ENCODE data around the gene CCDC106. TPM values are rescaled to one million over a fixed set of nuclear protein-coding genes. Genes with fewer than 3 reads are reported as not detected.

Gene CCDC106
- total RNA-seq, 1 donor from 2014 or later: 14.0 TPM

- H3K27ac Mint-ChIP-seq: peak overlapping the region; percentile 96
- CTCF ChIA-PET: interaction anchor here (0.8 to 1.8 kb wide), 3 partner anchors 10 to 167 kb away, joined by 3 to 10 read pairs (median 7); no protein-coding TSS in a partner anchor
- H3K4me1 Mint-ChIP-seq: peaks cover 72% of the 10 kb centered on the region
- H3K4me3 Mint-ChIP-seq: peak overlapping the region; percentile 86
- POLR2A ChIA-PET: interaction anchor here (0.9 to 4.7 kb wide), 14 partner anchors 8 to 388 kb away, joined by 3 to 47 read pairs (median 6); partner anchors contain the start of genes FIZ1, U2AF2, UBE2S and ZNF628
- peak; percentile 7 for ATAC-seq (ENCODE audit: low read depth)
- TF ChIP-seq, protein P1, sequence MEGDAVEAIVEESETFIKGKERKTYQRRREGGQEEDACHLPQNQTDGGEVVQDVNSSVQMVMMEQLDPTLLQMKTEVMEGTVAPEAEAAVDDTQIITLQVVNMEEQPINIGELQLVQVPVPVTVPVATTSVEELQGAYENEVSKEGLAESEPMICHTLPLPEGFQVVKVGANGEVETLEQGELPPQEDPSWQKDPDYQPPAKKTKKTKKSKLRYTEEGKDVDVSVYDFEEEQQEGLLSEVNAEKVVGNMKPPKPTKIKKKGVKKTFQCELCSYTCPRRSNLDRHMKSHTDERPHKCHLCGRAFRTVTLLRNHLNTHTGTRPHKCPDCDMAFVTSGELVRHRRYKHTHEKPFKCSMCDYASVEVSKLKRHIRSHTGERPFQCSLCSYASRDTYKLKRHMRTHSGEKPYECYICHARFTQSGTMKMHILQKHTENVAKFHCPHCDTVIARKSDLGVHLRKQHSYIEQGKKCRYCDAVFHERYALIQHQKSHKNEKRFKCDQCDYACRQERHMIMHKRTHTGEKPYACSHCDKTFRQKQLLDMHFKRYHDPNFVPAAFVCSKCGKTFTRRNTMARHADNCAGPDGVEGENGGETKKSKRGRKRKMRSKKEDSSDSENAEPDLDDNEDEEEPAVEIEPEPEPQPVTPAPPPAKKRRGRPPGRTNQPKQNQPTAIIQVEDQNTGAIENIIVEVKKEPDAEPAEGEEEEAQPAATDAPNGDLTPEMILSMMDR (IDR thresholded peaks at IDR 0.05): no peak
- peak; percentile 53 for DNase-seq
- intact Hi-C loops (cut with micrococcal nuclease): loop anchor here (1.0 to 10.0 kb wide), 6 partner anchors 7 to 1178 kb away; partner anchors contain the start of genes C19orf85, ISOC2, LENG9 and ZSCAN5A
- H3K27me3 Mint-ChIP-seq: no peaks in the 10 kb centered on the region
- H3K9me3 Mint-ChIP-seq: peaks cover 3% of the 10 kb centered on the region
- peaks cover 36% of the 10 kb centered on the region for H3K36me3 Mint-ChIP-seq (ENCODE audit: low read depth)
These were observed 5.6 kb upstream of the CCDC106 start for GRCh38 chr19:55642153-55643002.

GRCh38 chr19:55643003-55643886, 4.8 kb upstream of the CCDC106 start, which contains the start of gene ZNF581:
Gene ZNF581, plus strand, starts transcription at chr19:55643649. Its CDS starts 923 bp downstream, at chr19:55644572.
- no peaks in the 10 kb centered on the region for H3K27me3 Mint-ChIP-seq
- H3K4me1 Mint-ChIP-seq: peaks cover 67% of the 10 kb centered on the region
- ChIA-PET CTCF (interaction anchor here (1.5 to 1.8 kb wide), 2 partner anchors 11 to 166 kb away, joined by 7 to 10 read pairs; no protein-coding TSS in a partner anchor), POLR2A (interaction anchor here (1.1 to 4.7 kb wide), 12 partner anchors 9 to 389 kb away, joined by 3 to 47 read pairs (median 8); partner anchors contain the start of genes FIZ1, U2AF2, ZNF628 and ZNF784)
- intact Hi-C loops (cut with micrococcal nuclease): loop anchor here (1.0 to 10.0 kb wide), 6 partner anchors 8 to 1178 kb away; partner anchors contain the start of genes C19orf85, ISOC2, LENG9 and ZSCAN5A
- H3K36me3 Mint-ChIP-seq (ENCODE audit: low read depth): peaks cover 33% of the 10 kb centered on the region
- peak; percentile 51 for ATAC-seq (ENCODE audit: low read depth)
- peak; percentile 84 for DNase-seq
- H3K4me3 Mint-ChIP-seq: peak within 1 kb of the TSS; percentile 86
- H3K27ac Mint-ChIP-seq: peak within 1 kb of the TSS; percentile 96
- TF ChIP-seq, protein P1 (IDR thresholded peaks at IDR 0.05): no peak
- peaks cover 3% of the 10 kb centered on the region for H3K9me3 Mint-ChIP-seq

GRCh38 chr19:55643887-55644176, 4.2 kb upstream of the CCDC106 start:
- TF ChIP-seq, protein P1 (IDR thresholded peaks at IDR 0.05): no peak
- peaks cover 3% of the 10 kb centered on the region for H3K9me3 Mint-ChIP-seq
- no peak for ATAC-seq (ENCODE audit: low read depth)
- H3K27me3 Mint-ChIP-seq: no peaks in the 10 kb centered on the region
- peaks cover 31% of the 10 kb centered on the region for H3K36me3 Mint-ChIP-seq (ENCODE audit: low read depth)
- ChIA-PET CTCF (interaction anchor here (1.0 to 4.4 kb wide), 2 partner anchors 9 to 11 kb away, joined by 3 to 33 read pairs; no protein-coding TSS in a partner anchor), POLR2A (interaction anchor here (1.4 to 4.7 kb wide), 5 partner anchors 9 to 167 kb away, joined by 3 to 47 read pairs (median 16); partner anchors contain the start of genes FIZ1 and U2AF2)
- DNase-seq: no peak
- peak overlapping the region; percentile 96 for H3K27ac Mint-ChIP-seq
- intact Hi-C loops (cut with micrococcal nuclease): loop anchor here (1.0 to 10.0 kb wide), 6 partner anchors 9 to 1179 kb away; partner anchors contain the start of genes C19orf85, ISOC2, LENG9 and ZSCAN5A
- peak overlapping the region; percentile 86 for H3K4me3 Mint-ChIP-seq
- H3K4me1 Mint-ChIP-seq: peaks cover 69% of the 10 kb centered on the region

- intact Hi-C loops (cut with micrococcal nuclease): loop anchor here (5.0 to 10.0 kb wide), 4 partner anchors 182 to 1180 kb away; partner anchors contain the start of genes C19orf85, ISOC2, LENG9 and ZSCAN5A
- POLR2A ChIA-PET: interaction anchor here (0.6 to 4.7 kb wide), 8 partner anchors 9 to 390 kb away, joined by 3 to 47 read pairs (median 14); partner anchors contain the start of genes FIZ1 and U2AF2
- TF ChIP-seq, protein P1 (IDR thresholded peaks at IDR 0.05): no peak
- H3K4me1 Mint-ChIP-seq: peaks cover 67% of the 10 kb centered on the region
- H3K4me3 Mint-ChIP-seq: peak overlapping the region; percentile 86
- H3K9me3 Mint-ChIP-seq: no peaks in the 10 kb centered on the region
- CTCF ChIA-PET: interaction anchor here (1.0 to 4.4 kb wide), 2 partner anchors 9 to 11 kb away, joined by 3 to 33 read pairs; no protein-coding TSS in a partner anchor
- H3K27me3 Mint-ChIP-seq: no peaks in the 10 kb centered on the region
- ATAC-seq (ENCODE audit: low read depth) (no peak), DNase-seq (no peak)
- peaks cover 28% of the 10 kb centered on the region for H3K36me3 Mint-ChIP-seq (ENCODE audit: low read depth)
- peak overlapping the region; percentile 96 for H3K27ac Mint-ChIP-seq
These were observed 3.7 kb upstream of the CCDC106 start for GRCh38 chr19:55644191-55644833.
